Measurements from ENCODE around the gene SLBP.

Gene SLBP

GRCh38 chr4:1748465-1748995 lies 36.4 kb upstream of the SLBP start:
- DNase-seq: peak; percentile 48

- no peak for DNase-seq
Observed at GRCh38 chr4:1747603-1747967, 35.5 kb upstream of the SLBP start.

- no peak for DNase-seq
Observed at GRCh38 chr4:1746919-1747602, 34.9 kb upstream of the SLBP start.

- DNase-seq: no peak
Observed at GRCh38 chr4:1746265-1746691, 34.2 kb upstream of the SLBP start.

GRCh38 chr4:1745697-1746096 lies 33.6 kb upstream of the SLBP start:
- DNase-seq: no peak

- no peak for DNase-seq
Observed at GRCh38 chr4:1745165-1745564, 33.0 kb upstream of the SLBP start.

GRCh38 chr4:1744552-1744951 lies 32.4 kb upstream of the SLBP start:
- no peak for DNase-seq

DNA sequence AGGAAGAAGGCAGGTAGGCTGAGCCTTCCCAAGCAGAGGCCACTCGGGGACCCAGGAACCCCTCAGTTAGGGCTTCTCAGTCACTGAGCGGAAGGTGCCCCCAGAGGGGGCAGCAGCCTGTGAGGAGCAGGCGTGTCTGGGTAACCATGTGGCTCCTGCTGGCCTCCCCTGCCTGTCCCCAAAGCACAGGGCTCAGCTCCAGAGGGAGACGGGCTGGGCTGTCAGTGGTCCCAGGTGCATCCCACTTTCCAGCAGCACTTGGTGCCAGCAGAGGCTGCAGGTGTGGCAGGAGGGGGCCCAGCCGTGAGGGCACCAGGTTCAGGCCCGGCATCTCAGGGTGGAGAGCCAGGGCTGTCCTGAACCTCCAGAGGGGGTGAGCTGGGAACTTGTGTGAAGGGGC lies 31.9 kb upstream of the SLBP start:
- DNase-seq: no peak

GRCh38 chr4:1743551-1743950 lies 31.4 kb upstream of the SLBP start:
- DNase-seq: no peak

- DNase-seq: no peak
Observed at GRCh38 chr4:1741208-1741607, 29.1 kb upstream of the SLBP start.

- no peak for DNase-seq
Observed at GRCh38 chr4:1740021-1740545, 28.0 kb upstream of the SLBP start.

- DNase-seq: no peak
Observed at GRCh38 chr4:1739358-1739757, 27.2 kb upstream of the SLBP start.

- no peak for DNase-seq
Observed at GRCh38 chr4:1738410-1738809, 26.3 kb upstream of the SLBP start.

GRCh38 chr4:1737666-1738065 lies 25.5 kb upstream of the SLBP start:
- no peak for DNase-seq

DNA sequence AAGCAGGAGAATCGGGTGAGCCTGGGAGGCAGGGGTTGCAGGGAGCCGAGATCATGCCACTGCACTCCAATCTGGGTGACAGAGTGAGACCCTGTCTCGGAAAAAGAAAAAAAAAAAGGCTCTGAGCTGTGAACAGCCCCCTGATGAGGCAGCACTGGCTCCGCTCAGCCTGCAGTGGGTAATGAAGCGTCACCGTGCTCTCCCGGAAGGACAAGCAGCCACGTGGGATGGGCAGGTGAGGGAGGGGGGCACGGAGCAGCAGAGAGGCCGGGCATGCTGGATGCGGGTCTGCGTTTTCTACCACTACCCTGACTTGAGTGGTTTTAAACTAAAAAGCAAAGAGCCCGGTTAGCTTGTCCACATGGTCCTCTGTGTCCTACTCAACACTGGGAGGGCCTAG lies 24.7 kb upstream of the SLBP start:
- no peak for DNase-seq

- DNase-seq: no peak
Observed at GRCh38 chr4:1735215-1735614, 23.1 kb upstream of the SLBP start.

DNA sequence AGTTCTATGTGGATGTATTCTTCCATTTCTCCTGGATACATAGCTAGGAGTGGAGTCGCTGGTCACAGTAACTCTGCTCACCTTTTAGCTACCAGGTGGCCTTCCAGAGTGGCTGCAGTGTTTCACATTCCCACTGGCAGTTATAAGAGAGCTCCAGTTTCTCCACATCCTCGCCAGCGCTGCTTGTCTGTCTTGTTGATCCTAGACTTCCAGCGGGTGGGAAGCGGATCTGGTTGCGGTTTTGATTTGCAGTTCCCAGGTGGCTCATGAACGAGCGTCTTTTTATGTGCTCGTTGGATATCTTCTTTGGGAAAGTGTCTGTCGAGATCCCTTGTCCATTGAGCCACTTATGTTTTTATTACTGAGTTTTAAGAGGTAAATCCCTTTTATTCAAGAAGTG lies 20.8 kb upstream of the SLBP start:
- DNase-seq: no peak

GRCh38 chr4:1731180-1731579 lies 19.1 kb upstream of the SLBP start:
- no peak for DNase-seq

DNA sequence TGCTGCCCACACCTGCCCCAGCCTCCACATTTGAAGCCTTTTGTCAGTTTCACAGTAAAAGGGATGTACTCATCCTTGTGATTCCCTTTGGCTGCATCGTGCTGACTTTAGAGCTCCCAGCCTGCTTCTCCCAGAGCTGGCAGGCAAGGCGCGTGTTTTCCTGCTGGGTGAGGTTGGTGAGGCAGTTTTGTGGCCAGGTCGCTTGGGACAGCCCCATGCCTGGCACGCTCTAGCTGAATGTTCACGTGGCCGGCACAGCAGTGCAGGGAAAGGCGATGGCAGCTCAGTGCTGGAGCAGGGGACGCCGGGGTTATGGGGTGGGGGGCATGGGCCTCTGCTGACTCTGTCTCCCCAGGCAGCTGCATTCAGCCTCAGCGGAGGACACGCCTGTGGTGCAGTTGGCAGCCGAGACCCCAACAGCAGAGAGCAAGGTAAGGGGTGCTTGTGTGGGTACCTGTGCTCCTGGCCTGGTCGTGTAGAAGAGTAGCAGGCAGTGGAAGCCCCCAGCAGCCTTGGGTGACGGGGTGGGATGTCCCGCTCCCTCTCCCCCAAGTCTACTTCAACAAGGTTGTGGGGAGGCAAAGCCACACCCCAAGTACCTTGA lies 18.5 kb upstream of the SLBP start:
- DNase-seq: no peak

- DNase-seq: no peak
Observed at GRCh38 chr4:1728061-1728980, 16.2 kb upstream of the SLBP start.

DNA sequence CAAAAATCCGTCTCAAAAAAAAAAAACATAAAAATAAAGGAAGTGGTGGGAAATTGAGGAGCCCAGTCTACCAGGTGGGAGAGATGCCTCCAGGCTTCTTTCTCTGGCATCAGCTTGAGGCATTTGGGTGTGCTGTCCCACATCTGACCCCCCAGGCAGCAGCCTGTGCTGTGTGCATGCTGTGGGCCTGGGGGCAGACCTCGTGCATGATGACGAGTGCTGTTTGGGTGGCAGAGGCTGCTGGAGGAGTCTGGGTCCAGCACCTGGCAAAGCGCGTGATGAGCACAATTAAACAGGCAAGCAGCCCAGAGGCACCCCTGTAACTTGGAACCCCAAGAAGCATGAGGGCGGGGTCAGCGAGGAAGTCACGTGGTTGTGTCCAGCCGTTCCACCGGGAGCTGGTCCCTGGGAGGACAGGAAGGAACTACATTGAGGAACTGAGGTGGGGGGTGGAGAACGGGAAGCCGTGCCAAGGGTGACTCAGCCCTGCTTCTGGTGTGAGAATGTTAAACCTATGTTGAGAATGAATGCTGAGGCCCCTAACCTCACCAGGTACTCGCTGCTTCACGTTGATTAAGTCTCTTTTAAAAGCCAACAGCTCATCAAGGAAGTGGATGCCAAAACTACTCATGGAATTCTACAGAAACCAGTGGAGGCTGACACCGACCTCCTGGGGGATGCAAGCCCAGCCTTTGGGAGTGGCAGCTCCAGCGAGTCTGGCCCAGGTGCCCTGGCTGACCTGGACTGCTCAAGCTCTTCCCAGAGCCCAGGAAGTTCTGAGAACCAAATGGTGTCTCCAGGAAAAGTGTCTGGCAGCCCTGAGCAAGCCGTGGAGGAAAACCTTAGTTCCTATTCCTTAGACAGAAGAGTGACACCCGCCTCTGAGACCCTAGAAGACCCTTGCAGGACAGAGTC lies 15.3 kb upstream of the SLBP start:
- DNase-seq: no peak
